IPS-NIHi7 (cell line): ENCODE measurements around the gene HSD17B1.
A peak's percentile ranks its signal among the peaks of the same experiment; 100 is the strongest.
"Not testable (repeated sequence)": the region's sequence is repeated elsewhere in the genome, so short reads cannot be mapped to it uniquely, and the experiment has no call there.

ENCODE experiments used
- DNase-seq: peaks from one replicate; pipeline ENCODE4 v3.0.0; 2012; ENCODE audit warnings: mixed read lengths; ENCODE audit errors: extremely low spot score

Gene HSD17B1

GRCh38 chr17:42525221-42525620, 27.5 kb upstream of the HSD17B1 start:
- no peak for DNase-seq

DNA sequence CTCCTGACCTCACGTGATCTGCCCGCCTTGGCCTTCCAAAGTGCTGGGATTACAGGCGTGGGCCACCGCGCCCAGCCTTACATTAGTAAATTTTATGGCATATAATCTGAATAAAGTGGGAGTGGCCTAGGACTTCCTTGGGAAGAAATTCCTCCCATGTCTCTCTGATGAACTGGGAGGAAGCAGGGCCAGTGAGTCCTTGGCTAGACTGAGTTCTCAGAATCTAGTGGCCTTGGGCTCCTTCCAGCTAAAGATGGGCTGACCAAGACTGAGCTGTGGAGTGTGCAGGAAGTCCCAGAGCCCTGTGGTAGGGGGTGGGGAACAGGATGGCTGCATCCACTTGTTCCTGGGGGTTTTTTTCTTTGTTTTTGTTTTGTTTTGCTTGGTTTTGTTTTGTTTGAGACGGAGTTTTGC, 26.7 kb upstream of the HSD17B1 start:
- DNase-seq = no peak

- DNase-seq = no peak
Measured at GRCh38 chr17:42527932-42528331, 24.8 kb upstream of the HSD17B1 start.

- no peak for DNase-seq
Measured at GRCh38 chr17:42529061-42529460, 23.7 kb upstream of the HSD17B1 start.

- DNase-seq = no peak
Measured at GRCh38 chr17:42530952-42531454, 21.7 kb upstream of the HSD17B1 start.

DNA sequence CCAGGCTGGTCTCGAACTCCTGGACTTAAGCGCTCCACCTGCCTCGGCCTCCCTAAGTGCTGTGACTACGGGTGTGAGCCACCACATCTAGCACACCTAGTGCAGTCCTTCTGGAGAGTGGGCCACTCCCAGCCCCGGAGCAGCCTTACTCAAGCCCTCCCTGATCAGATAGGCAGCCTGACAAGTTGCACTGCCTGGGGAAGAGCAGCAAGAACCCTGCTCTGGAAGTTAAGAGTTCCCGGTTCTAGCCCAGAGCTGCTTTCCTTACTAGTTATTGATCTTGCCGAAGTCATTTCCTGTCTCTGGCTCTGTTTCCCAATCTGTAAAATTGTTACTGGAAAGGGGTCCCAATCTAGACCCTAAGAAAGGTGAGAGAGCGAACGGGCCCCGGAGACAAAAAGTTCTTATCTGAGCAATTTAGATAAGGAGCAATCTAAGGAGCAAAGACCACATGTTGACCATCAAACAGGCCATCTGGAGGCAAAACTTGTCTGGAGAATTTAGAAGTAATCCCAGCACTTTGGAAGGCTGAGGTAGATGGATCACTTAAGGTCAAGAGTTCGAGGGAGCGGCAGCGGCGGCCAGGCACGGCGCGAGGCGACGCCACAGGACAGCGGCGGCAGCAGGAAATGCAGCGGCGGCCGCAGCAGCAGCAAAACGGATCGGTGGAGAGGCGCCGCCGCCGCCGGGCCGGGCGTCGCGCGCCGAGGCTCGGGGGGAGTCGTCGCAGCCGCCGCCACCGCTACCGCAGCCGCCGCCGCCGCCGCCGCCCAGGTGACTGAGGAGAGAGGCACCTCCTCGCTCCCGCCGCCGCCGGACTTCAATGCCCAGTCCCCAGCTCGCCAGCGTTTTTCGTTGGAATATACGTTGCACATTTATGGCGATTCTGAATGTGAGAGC, 21.0 kb upstream of the HSD17B1 start:
- peak; percentile 59 for DNase-seq

DNA sequence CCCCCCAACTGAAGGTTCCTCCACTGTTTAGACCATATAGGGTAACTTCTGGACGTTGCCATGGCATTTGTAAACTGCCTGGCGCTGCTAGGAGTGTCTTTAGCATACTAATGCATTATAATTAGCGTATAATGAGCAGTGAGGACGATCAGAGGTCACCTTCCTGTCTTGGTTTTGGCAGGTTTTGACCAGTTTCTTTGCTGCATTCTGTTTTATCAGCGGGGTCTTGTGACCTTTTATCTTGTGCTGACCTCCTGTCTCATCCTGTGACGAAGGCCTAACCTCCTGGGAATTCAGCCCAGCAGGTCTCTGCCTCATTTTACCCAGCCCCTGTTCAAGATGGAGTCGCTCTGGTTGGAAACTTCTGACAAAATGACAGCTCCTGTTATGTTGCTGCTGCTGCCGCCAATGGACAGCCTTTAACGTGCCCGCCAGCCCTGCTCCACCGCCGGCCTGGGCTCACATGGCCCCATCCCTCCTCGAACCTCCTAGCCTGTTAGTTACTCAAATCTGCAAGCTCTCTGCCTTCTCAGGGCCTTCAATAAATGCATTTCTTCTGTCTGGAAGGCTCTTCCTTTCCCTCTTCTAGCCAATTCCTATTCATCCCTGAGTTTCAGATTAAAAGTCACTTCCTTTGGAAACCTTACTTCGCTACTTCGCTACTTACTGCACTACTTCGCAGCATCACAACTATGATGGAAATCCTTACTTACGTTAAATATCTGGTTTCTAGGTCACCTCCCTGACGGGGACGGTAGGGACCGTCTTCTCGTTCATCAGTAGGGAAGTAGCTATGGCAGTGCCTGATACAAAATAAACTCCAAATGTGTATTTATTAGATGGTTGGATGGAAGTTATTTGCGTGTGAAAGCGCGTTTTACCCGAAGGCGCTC, 17.3 kb upstream of the HSD17B1 start:
- no peak for DNase-seq

DNA sequence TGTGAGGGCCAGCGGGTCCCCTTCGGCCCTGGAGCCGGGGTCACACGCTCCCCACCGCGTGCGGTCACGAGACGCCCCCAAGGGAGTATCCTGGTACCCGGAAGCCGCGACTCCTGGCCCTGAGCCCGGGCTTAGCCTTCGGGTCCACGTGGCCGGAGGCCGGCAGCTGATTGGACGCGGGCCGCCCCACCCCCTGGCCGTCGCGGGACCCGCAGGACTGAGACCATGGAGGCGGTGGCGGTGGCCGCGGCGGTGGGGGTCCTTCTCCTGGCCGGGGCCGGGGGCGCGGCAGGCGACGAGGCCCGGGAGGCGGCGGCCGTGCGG, 16.7 kb upstream of the HSD17B1 start, which contains the start of gene NAGLU:
NAGLU (plus strand) TSS at position 194 of the 324 bp plus-strand sequence; CDS start at position 226, 32 bp downstream.
- DNase-seq = peak; percentile 98

- DNase-seq = peak; percentile 92
Measured at GRCh38 chr17:42536372-42537155, 16.2 kb upstream of the HSD17B1 start.

DNA sequence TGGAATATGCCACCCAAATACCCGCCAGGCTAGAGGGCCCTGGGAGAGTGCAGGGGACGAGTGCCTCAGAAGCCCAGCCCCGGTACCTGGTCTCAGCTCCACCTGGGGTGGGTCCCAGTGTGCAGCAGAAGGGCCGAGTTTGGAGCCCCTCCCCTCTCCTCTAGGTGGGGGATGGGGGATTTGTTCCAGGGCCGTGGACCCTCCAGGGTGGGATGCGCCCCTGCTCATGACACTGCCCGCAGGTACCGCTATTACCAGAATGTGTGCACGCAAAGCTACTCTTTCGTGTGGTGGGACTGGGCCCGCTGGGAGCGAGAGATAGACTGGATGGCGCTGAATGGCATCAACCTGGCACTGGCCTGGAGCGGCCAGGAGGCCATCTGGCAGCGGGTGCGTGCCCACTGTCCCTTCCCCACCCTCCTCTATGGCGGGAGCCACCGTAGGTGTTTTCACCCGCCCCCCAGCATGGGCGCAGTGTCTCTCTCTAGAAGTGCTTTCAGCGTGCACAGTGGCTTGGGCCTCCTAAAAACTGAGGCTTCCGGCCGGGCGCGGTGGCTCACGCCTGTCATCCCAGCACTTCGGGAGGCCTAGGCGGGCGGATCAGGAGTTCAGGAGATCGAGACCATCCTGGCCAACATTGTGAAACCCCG, 15.4 kb upstream of the HSD17B1 start:
- DNase-seq = no peak

DNA sequence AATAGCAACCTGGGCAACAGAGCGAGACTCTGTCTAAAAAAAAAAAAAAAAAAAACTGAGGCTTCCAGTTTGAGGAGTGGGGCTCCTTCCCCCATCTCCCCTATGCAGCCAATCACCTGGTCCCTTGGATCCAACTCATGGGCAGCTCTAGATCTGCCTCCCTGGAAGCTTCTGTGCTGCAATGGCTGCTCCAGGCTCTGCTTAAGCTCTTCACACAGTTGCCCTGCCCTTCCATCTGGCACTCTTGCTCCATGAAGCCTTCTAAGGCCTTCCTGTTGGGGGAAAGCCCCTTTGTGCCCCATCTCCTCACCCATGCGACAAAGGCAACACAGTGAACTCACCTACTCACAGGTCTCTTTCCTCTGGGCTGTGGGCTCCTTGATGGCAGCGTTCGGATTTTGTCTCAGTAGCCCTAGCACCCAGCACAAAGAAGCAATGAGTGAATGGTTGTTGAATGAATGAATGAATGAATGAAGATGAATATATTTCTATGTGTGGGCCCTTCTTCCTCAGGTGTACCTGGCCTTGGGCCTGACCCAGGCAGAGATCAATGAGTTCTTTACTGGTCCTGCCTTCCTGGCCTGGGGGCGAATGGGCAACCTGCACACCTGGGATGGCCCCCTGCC, 14.8 kb upstream of the HSD17B1 start:
- DNase-seq = no peak

DNA sequence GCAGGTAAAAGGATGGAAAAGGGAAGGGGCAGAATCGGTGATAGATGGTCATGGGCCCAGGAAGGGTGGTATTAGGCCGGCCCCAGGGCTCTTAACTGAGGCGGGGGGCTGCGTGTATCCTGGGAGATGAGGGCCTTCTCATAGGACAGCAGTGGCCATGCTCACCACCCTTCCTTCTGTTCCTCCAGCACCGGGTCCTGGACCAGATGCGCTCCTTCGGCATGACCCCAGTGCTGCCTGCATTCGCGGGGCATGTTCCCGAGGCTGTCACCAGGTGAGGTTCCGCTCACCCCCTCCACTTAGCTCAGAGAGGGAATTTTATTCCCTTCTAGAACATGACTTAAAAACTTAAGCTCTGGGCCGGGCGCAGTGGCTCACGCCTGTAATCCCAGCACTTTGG, 14.2 kb upstream of the HSD17B1 start:
- no peak for DNase-seq

- DNase-seq = not testable (repeated sequence)
Measured at GRCh38 chr17:42540558-42540957, 12.2 kb upstream of the HSD17B1 start.

DNA sequence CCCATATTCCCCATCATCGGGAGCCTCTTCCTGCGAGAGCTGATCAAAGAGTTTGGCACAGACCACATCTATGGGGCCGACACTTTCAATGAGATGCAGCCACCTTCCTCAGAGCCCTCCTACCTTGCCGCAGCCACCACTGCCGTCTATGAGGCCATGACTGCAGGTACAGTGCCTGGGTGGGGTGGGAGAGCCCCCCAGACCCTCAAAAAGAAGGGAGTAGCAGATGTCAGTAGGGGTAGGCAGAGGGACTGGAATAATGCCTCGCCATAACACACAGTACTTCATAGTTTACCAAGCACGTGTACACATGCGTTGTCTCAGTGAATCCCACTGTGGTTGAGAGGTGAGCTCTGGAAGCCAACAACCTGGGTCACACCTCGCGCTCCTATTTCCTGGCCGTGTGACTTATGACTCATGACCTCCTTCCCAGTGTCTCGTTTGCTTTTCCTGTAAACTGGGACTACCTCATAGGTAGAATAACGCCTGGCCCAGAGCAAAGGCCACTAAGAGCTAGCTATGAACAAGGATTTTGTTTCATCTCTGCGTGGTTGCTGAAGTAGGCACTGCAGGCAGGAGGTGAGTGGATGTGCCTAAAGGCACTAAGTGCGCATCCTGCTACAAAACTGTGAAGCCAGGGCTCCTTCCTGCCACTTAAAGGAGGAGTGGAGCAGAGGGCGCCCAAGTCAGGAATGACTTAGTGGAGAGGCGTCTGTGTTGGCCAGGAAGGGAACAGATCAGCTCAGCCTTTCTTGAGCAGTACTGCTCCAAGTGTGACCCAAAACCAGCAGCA, 11.5 kb upstream of the HSD17B1 start:
- DNase-seq = no peak

- DNase-seq = no peak
Measured at GRCh38 chr17:42543190-42544079, 9.3 kb upstream of the HSD17B1 start.

- no peak for DNase-seq
Measured at GRCh38 chr17:42544874-42545283, 7.8 kb upstream of the HSD17B1 start.

DNA sequence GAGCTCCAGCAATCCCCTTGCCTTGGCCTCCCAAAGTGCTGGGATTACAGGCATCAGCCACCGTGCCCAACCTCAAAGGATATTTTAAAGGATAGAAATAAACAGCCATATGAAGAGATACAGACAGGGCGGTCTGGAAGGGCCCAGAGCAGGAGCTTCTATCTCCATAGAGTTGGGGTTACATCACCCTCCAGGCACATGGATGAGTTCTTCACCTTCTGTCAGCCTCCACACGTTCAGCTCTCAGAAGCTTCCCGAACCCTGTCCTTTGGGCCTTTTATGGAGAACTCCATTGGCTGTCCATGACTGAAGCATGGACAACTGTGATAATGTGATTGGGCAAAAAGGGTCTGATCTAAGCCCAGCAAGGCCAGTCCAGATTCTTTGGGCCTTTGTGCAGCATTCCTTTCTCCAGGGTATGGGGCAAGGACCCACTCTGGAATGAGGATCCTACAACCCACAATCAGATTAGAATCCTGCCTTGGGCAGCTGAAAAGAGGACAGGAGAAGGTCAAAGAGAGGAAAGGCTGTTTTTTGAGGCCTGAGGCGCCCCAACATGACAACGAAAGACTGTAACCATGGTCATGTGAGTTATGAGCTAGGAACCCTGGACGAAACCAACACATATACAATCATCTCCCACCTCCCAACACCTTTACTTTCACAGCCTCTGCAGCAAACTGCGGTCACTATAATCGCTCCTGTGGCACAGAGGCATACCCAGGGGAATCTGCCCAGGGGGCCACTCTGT, 6.8 kb upstream of the HSD17B1 start:
- not testable (repeated sequence) for DNase-seq

GRCh38 chr17:42547001-42547461, 5.7 kb upstream of the HSD17B1 start:
- DNase-seq = no peak
